HUDEP-2 (cell line): ENCODE results near the gene PKD2L2.
A peak's percentile ranks its signal among the peaks of the same experiment; 100 is the strongest.
"Not testable (repeated sequence)": the region's sequence is repeated elsewhere in the genome, so short reads cannot be mapped to it uniquely, and the experiment has no call there.

Experiments used
- DNase-seq, 76 experiments: peaks; one replicate each; lab custom pipeline; 2025; ENCODE audit not compliant: unreplicated experiment in 76 of 76; lab: John Stamatoyannopoulos, UW

Gene PKD2L2

DNA sequence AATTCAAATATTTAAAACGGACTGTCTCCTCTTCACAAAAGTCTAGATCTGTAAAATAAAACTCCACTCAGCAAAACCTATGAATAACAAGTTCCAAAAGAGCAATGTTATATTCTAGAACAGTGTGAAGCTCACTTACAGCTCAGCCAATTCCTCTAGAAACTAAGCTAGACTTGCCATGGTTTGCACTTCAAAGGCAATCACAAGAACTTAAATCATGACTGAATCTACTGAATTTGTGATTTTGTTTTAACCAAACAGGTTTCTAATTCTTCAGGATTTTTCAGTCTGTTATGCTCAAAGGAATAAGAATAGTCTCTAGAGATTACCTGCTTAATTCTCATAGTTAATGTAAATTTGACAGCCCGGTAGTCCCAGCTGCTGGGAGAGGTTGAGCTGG, 1.4 kb upstream of the PKD2L2 start:
- DNase-seq: no peak

DNA sequence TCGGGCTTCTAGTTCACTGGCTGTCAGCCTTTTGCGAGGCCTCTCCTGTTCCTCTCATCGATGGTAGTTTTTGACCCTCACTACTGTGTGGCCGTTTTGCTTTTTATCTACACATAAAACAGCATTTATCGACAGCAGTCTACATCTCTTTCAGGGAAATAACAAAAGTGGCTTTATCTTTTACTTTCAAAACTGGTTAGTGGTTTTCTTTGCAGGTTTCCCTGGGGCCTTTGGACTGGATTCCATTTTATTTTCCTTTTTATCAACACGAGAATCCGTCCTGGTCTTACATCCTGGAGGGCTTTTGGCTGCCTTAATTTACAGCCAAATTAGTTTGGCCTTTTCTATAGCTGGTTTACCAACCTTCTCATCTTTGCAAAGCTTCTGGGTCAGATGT, 793 bp upstream of the PKD2L2 start:
- DNase-seq: peak in 3 of 76 experiments; percentile 5 to 43 (median 25)

DNA sequence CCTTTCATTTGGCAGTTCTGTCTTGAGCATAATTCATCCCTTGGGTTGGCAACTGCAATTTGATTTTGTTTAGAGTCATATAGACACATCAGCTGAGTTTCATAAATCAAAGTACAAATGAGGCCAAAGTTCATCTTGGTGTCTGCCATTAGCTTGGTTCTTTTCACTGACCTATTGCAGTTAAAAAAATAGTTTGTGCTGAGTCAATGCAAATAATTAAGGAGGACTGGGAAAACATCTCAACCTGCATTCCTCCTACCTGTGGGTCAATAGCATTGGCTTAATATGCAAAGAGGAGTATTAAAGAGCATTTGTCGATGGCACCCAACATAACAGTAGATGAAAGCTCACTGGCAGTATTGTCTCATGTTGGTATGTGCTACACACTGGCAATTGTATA, 1.6 kb downstream of the PKD2L2 start:
- DNase-seq: no peak

DNA sequence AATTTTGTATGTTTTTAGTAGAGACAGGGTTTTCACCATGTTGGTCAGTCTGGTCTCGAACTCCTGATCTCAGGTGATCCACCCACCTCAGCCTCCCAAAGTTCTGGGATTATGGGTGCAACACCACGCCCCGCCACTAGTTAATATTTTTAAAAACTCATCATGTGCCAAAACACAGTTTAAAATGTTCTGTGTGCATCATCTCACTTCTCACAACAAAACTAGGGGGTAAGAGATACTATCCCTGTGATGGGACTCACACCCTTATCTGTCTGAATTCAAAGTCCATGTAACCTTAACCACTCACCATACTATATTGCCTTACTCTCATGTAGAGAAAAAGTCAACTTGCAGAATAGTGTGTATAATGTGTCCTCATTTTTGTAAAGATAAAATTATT, 2.6 kb downstream of the PKD2L2 start:
- peak in 1 of 76 experiments; percentile 9 for DNase-seq

DNA sequence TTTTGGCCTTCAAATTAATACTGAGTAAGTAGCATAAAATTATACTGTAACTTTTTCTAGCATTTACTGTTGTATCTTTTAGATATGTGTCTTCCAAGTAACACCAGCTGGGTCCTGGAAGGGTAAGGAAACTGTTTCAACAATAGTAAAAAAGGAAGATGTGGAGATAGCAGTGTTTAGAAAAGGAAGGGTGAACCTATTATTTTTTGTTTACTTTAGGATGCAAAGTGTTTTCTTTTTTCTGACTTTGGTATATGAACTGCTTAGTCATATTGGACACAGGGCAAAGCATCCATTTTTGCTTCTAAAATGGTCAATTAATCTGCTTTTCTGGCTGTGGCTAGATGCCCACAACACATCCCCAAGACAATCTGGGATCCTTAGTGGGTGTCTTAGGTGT, 5.3 kb downstream of the PKD2L2 start:
- no peak for DNase-seq

DNA sequence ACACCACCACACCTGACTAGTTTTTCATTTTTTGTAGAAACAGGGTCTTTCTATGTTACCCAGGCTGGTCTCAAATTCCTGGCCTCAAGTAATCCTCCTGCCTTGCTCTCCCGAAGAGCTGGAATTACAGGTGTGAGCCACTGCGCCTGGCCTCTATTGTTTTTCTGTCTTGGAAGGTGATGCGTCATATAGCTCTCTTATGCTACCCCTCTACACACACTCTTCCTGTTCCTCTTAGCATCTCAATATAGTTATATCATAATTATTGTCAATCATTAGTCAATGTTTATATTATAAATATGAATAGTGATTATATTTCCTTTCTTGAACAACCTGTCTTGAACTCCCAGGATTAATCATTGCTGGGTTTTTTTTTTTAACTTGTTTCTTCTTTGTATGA, 7.3 kb downstream of the PKD2L2 start:
- no peak for DNase-seq

DNA sequence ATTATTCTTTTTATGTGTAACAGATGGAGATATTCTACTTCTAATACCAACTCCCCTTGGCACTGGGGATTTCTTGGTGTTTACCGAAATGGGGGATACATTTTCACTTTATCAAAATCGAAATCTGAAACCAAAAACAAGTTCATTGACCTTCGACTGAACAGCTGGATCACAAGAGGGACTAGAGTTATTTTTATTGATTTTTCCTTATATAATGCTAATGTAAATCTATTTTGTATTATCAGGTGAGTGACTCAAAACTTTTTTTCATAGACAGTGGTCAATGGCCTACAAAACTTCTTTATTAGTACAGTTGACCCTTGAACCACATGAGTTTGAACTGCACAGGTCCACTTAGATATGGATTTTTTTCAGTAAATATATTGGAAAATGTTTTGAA, 10.2 kb downstream of the PKD2L2 start:
- no peak for DNase-seq

DNA sequence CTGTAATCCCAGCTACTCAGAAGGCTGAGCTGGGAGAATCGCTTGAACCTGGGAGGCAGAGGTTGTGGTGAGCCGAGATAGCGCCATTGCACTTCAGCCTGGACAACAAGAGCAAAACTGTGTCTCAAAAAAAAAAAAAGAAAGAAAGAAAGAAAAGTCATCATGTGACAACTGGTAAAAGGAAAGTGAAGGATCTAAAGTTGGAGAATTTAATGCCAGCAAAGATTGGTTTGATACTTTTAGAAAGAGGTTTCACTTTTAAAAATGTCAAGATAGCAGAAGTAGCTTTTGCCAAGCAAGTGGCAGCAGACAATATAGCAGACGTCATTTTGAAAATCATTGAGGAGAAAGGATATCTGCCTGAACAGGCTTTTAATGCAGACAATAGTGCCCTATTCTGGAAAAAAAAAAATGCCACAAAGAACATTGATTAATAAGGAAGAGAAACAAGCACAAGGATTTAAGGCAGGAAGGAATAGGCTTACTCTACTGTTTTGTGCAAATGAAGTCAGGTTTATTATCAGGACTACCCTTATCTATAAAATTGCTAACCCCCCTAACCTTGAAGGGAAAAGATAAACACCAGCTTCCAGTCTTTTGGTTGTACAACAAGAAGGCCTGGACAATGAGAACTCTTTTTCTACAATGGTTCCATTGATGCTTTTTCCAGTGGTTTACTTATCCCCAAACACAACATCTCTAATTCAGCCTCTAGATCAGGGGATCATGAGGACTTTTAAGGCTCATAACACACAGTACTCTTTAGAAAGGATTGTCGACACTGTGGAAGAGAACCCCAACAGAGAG, 12.0 kb downstream of the PKD2L2 start:
- DNase-seq: peak in 2 of 76 experiments; percentile 3 to 14

DNA sequence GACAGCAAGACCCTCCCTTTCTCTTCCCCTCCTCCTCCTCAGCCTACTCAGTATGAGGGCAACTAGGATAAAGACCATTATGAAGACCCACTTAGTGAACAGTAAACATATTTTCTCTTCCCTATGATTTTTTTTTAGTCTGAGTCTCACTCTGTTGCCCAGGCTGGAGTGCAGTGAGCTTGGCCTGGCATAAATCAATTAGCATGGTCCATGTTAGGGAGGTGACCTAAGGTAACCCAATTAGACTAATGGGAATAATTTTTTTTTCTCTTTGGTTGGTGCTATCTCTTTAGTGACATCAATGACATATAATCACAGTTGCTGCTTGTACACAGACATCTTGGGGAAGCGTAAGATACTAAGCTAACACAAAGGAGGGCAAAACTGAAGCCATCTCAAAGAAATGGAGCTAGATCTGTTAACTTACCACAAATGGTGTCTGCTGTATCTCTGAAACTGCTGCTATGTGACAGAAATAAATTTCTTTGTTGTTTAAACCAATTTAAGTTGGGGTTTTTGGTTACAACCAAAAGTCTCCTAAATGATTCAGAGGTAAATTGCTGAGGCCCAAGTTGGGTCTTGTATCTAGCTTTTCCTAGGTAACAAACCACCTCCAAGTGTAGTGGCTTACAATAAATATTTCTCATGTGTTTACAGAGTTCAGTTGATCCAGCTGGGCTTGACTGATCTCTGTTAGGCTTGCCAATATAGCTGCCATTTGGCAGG, 13.3 kb downstream of the PKD2L2 start:
- no peak for DNase-seq

DNA sequence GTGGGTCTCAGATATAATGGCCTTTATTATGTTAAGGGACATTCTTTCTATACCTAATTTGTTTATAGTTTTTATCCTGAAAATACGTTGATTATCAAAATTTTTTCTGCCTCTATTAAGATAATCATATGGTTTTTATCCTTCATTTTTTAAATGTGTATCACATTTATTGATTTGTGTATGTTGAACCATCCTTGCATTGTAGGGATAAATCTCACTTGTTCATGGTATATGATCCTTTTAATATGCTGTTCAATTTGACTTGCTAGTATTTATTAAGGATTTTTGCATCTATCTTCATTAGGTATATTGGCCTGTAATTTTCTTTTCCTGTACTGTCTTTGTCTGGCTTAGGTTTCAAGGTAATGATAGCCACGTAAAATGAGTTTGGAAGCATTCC, 25.5 kb downstream of the PKD2L2 start:
- DNase-seq: no peak

DNA sequence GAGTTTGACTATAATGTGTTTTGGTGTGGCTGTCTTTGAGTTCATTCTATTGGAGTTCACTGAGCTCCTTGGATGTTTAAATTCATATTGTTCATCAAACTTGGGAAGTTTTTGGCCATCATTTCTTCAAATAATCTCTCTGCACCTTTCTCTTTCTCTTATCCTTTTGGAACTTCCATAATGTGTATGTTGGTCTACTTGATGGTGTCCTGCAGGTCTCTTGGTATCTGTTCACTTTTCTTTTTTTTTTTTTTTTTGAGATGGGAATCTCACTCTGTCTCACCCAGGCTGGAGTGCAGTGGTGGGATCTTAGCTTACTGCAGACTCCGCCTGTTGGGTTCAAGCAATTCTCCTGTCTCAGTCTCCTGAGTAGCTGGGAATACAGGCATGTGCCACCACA, 27.7 kb downstream of the PKD2L2 start:
- DNase-seq: no peak

DNA sequence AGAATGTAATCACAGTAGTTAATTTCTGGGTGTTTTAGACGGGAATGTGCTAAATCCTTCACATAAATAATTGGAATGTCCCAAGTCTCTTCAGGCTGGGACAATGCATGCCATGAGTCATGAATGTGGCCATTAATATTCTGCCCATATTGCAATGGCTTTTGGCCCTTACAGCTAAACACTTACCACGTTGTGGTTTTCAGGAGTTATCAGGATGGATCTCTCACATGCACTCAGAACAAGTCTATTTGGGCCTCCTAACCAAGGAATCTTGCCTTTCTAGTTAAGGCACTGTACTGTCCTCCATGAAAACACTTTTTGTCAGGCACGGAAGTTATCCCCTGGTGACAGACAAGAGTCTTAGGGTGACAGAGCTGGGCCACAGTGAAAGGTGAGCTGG, 32.7 kb downstream of the PKD2L2 start:
- no peak for DNase-seq

DNA sequence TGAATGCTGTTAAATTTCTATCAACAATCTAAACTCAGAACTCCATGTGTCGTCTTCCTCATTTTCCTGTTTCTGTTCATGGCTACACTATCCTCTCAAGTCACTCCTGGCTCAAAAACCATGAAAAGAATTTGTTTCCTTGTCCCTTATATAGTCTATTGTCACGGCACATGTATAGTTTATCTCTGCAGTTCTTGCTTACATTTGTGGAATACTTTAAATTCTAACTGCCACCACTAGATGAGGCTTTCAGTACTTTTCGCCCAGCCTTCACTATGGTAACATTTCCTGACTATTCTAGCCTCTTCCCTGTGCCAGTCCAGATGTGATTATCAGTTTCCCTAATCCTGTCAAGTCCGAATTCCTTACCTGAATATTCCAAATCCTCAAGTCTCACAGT, 34.6 kb downstream of the PKD2L2 start:
- DNase-seq: no peak

DNA sequence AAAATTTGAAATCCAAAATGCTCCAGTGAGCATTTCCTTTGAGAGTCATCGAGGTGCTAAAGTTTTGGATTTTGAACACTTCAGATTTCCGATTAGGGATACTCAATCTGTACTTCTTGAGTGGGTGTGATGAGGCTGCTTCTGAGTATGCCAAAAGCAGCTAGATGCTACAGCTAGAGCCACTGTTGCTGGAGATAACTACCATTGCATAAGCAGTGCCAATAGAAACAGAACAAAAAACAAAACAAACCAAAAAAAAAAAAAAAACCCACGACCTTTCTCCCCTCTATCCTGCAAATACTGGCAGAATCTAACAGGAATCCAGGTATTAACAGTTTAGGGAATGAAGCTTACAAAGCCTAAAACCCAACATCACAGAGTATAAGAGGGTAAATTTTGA, 43.5 kb downstream of the PKD2L2 start:
- DNase-seq: no peak

DNA sequence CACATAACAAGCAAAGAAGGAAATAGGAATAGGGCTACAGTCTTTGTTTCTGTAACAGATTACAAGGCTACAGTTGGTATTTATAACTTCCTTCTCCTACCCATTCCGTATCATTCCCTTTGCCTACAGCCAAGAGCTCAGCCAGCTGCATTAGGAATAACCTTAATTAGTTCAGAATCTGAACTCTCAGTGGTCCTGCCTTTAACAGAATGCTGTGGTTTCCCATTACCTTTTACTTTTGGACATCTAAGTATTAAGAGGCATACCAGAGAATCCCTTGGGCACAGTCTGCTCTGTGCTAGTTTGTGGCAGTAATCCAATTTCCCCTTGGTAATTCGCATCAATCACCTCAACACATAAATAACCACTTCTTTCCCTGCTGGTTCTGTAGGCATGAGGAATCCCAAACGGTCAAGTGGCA, 44.2 kb downstream of the PKD2L2 start:
- no peak for DNase-seq

DNA sequence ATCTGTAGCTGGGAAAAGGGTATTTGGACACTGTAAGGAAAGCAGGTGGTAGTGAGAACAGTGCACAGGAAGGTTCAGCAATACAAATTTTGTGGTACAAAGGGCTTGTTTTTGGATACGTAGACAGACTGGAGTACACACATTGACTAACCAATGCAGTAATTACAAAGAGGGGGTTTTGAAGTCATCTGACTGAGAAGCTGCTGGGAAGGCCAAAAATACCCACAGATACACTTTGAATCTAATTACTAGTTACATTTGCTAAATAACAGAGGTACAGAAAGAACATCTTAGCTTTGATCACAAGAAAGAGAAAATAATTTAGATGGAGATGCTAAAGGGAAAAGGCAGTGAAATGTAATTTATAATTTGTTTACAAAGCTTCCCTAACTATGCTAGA, 45.9 kb downstream of the PKD2L2 start:
- DNase-seq: no peak

DNA sequence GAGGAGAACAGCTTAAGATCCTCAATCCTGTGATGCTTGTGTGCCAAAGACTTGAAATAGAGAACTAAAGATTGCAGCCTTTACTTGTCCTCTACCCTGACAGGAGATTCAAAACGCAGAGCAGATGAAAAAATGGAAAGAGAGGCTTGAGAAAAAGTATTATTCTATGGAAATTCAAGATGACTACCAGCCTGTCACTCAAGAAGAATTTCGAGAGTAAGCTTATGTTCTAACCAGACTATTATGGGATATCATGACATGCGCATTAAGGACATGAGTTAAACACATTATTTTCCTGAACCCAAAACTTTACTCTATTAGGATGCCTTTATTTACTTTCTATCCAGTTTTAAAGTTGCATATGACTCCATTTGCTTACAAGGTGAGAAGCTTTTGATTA, 46.4 kb downstream of the PKD2L2 start:
- DNase-seq: no peak

DNA sequence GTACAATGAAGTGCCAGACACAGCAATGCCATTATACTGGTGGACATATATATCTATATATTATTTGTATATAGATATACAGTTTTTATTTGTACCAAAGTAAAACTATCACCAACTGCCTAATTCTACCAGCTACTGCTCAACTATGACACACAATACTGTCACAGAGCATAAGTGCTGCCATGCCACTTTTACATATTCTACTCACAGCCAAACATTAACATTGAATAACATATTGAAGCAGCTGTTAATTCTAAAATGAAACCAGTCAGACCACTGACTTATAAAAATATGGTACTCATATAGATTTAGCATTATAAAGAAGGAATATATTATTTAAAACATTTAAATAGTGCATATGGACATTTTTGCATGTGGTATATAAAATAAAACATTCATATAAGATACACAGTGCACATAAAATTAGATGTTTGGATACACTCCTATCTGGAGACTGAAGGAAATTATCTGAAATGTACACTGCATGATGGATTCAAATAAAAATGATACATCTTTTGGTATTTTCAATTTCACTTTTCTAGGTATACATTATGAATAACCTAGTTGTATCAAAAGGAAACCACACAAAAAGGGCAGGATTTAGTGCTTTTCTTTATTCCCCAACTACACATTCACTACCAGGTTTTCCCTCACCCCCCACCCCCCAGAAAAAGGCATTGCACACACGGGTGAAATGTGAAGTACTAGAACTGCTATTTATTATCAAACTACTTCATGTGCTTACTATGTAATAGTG, 48.9 kb downstream of the PKD2L2 start:
- DNase-seq: no peak

DNA sequence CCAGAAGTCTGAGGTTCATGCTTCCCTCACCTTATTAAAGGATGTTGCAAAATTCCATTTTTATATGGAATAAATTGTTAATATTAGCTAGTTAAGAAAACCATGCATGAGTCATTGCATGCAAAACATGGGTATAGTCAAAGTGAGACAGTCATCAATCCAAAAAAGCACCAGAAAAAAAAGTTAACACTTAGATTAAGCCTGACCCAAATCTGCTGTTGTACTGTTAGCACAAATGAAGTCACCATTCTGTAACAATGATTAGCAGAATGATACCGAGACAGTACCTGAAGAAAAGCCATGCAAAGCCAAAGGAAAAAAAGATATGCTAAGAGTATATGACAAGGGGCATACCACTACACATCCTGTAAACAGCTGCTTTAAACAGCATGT, 49.5 kb downstream of the PKD2L2 start:
- no peak for DNase-seq

DNA sequence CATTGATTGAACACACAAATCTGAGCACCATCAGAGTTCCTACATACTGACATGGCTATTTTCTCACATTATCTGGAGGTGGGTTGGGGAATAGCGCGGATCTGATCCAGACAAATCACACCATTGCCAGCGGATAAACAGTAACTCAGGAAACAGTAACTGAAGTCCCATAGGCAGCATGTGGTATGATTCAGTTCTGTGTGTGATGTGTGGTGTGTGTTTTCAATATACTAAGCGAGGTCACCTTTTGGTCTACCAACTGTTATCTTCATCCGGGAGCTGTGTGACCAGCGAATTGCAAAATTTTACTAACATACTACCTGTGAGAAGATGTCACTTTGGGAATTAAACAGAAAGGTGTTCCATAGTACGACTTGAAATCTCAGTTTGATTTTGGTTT, 50.1 kb downstream of the PKD2L2 start:
- DNase-seq: no peak

DNA sequence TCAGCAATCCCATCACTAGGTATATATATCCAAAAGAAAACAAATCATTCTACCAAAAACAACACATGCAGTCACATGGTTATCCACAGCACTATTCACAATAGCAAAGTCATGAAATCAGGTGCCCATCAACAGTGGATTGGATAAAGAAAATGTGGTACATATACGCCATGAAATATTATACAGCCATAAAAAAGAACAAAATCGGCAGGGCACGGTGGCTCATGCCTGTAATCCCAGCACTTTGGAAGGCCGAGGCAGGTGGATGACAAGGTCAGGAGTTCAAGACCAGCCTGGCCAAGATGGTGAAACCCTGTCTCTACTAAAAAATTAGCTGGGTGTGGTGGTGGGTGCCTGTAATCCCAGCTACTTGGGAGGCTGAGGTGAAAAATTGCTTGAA, 55.0 kb downstream of the PKD2L2 start:
- not testable (repeated sequence) for DNase-seq

DNA sequence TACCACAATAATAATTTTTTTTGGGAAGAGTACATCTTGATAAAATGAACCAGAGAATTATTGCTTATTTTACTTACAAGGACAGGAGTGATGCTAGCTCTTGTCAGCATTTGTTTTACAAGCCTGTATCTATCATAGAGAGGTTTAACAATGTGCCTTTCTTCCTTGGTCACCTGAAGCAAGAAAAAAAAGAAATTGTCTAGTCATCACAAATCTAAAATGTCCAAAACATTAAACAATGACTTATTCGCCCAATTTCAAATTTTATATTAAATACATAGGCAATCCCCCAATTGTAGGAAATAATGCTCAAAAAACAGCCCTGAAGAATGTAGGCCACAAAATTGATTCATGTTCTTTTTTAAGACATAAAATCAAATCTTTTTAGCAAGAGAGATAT, 56.6 kb downstream of the PKD2L2 start:
- no peak for DNase-seq
